HepG2 (cell line): ENCODE measurements around the gene HTN3. TPM values are rescaled to one million over a fixed set of nuclear protein-coding genes. Genes with fewer than 3 reads are reported as not detected.

Experiments
- ATM ChIP-seq: fragments of 450-650 bp; IDR thresholded peaks from 2 replicates; pipeline ENCODE4 v1.7.1; 2017; ENCODE audit warnings: mild to moderate bottlenecking, borderline replicate concordance
- ELF3 ChIP-seq: IDR thresholded peaks from 2 replicates; pipeline ENCODE4 v1.6.1; 2016; ENCODE audit warnings: missing genetic modification reagents, missing compliant biosample characterization
- GATA4 ChIP-seq: sonication (generic); IDR thresholded peaks from 2 replicates; pipeline ENCODE4 v1.6.1; 2016; ENCODE audit warnings: antibody characterized with exemption, low read depth, borderline replicate concordance
- HDAC2 ChIP-seq: sonication (generic); formaldehyde crosslinking; IDR thresholded peaks from 2 replicates; pipeline ENCODE4 v1.4.0; 2020; ENCODE audit warnings: missing genetic modification reagents
- IRF2 ChIP-seq: IDR thresholded peaks from 2 replicates; pipeline ENCODE4 v1.6.1; 2018; ENCODE audit warnings: missing genetic modification reagents, missing compliant biosample characterization
- KAT8 ChIP-seq: IDR thresholded peaks from 2 replicates; pipeline ENCODE4 v1.6.1; 2016; ENCODE audit warnings: missing genetic modification reagents, missing compliant biosample characterization
- KLF16 ChIP-seq, 2 experiments: sonication (generic) in 1 of 2; formaldehyde crosslinking in 1 of 2; IDR thresholded peaks; 2 replicates each; pipeline versions ENCODE4 v1.6.1 to v1.8.0; 2016 to 2023; ENCODE audit warnings: missing genetic modification reagents in 2 of 2, missing compliant biosample characterization in 1 of 2
- MIER2 ChIP-seq: IDR thresholded peaks from 2 replicates; pipeline ENCODE4 v1.6.1; 2016; ENCODE audit warnings: missing biosample characterization, missing genetic modification reagents
- NCOA2 ChIP-seq: sonication (generic); formaldehyde crosslinking; IDR thresholded peaks from 2 replicates; pipeline ENCODE4 v1.8.0; 2022; ENCODE audit warnings: inconsistent platforms
- NFIC ChIP-seq: IDR thresholded peaks from 2 replicates; pipeline ENCODE4 v1.6.1; 2012; ENCODE audit warnings: mild to moderate bottlenecking, low read length, inconsistent platforms
- RARA ChIP-seq: IDR thresholded peaks from 2 replicates; pipeline ENCODE4 v1.6.1; 2016; ENCODE audit warnings: missing genetic modification reagents, missing compliant biosample characterization
- RCOR2 ChIP-seq: IDR thresholded peaks from 2 replicates; pipeline ENCODE4 v1.6.1; 2016; ENCODE audit warnings: missing biosample characterization, missing genetic modification reagents
- SIN3B ChIP-seq: fragments of 150-350 bp; IDR thresholded peaks from 2 replicates; pipeline ENCODE4 v1.6.1; 2014; ENCODE audit warnings: low read length
- TARDBP ChIP-seq: sonication (generic); formaldehyde crosslinking; IDR thresholded peaks from 2 replicates; pipeline ENCODE4 v1.8.0; 2022; ENCODE audit warnings: mild to moderate bottlenecking, missing genetic modification reagents
- TRIM24 ChIP-seq: sonication (generic); formaldehyde crosslinking; IDR thresholded peaks from 2 replicates; pipeline ENCODE4 v1.8.0; 2022; ENCODE audit warnings: mild to moderate bottlenecking, missing genetic modification reagents
- ZFX ChIP-seq: sonication (generic); formaldehyde crosslinking; IDR thresholded peaks from 2 replicates; pipeline ENCODE4 v1.4.0; 2020; ENCODE audit warnings: mild to moderate bottlenecking, low read depth, missing genetic modification reagents, moderate library complexity
- ZNF292 ChIP-seq: sonication (generic); formaldehyde crosslinking; IDR thresholded peaks from 2 replicates; pipeline ENCODE4 v1.8.1; 2022; ENCODE audit warnings: mild to moderate bottlenecking, low read depth, missing genetic modification reagents, borderline replicate concordance
- ZNF331 ChIP-seq: sonication (generic); formaldehyde crosslinking; IDR thresholded peaks from 2 replicates; pipeline ENCODE4 v1.4.0; 2020; ENCODE audit warnings: missing genetic modification reagents
- ZNF337 ChIP-seq: sonication (generic); formaldehyde crosslinking; IDR thresholded peaks from 2 replicates; pipeline ENCODE4 v1.5.1; 2020; ENCODE audit warnings: missing genetic modification reagents, low read depth, mild to moderate bottlenecking, borderline replicate concordance
- ZNF33A ChIP-seq: sonication (generic); formaldehyde crosslinking; IDR thresholded peaks from 2 replicates; pipeline ENCODE4 v1.5.1; 2020; ENCODE audit warnings: missing genetic modification reagents, mild to moderate bottlenecking, moderate library complexity, borderline replicate concordance
- ZNF501 ChIP-seq: sonication (generic); formaldehyde crosslinking; IDR thresholded peaks from 2 replicates; pipeline ENCODE4 v1.5.1; 2020; ENCODE audit warnings: mild to moderate bottlenecking, moderate library complexity, missing genetic modification reagents
- ZSCAN31 ChIP-seq: sonication (generic); formaldehyde crosslinking; IDR thresholded peaks from 2 replicates; pipeline ENCODE4 v1.5.0; 2020; ENCODE audit warnings: low read depth, mild to moderate bottlenecking, missing genetic modification reagents
- polyA plus RNA-seq, 8 experiments: library from polyadenylated mRNA; depleted of rRNA in 3 of 8; stranded (reverse) in 7 of 8; unstranded in 1 of 8; fragments of >200 nt; fragmentation: Illumina TruSeq in 4 of 8; extraction: Trizol in 4 of 8; gene quantifications; 2 replicates each; pipeline versions ENCODE4 v1.2.1 to v1.2.3, GENCODE V29; 2011 to 2016; ENCODE audit warnings: low read depth in 4 of 8, missing spikeins in 1 of 8, mixed read lengths in 1 of 8; ENCODE audit not compliant: insufficient read depth in 1 of 8
- total RNA-seq, 5 experiments: library from RNA; depleted of rRNA; stranded (reverse); fragments of >200 nt; fragmentation: Illumina TruSeq; extraction: Trizol; gene quantifications; 2 replicates each; pipeline ENCODE4 v1.2.3, GENCODE V29; 2016; ENCODE audit warnings: low read depth in 1 of 5
- TF ChIP-seq, protein P1 (sequence below): sonication (generic); formaldehyde crosslinking; IDR thresholded peaks from 2 replicates; pipeline ENCODE4 v1.9.0; 2021; ENCODE audit warnings: mild to moderate bottlenecking, missing genetic modification reagents
- TF ChIP-seq, protein P2 (sequence below): sonication (generic); formaldehyde crosslinking; IDR thresholded peaks from 2 replicates; pipeline ENCODE4 v1.4.0; 2020; ENCODE audit warnings: mild to moderate bottlenecking, low read depth, missing genetic modification reagents

HTN3 gene
- total and polyA plus RNA-seq, 2 of the 13 experiments (the other 11 are each of a cell fraction or from before 2014, with no cell fraction given) = not detected

DNA sequence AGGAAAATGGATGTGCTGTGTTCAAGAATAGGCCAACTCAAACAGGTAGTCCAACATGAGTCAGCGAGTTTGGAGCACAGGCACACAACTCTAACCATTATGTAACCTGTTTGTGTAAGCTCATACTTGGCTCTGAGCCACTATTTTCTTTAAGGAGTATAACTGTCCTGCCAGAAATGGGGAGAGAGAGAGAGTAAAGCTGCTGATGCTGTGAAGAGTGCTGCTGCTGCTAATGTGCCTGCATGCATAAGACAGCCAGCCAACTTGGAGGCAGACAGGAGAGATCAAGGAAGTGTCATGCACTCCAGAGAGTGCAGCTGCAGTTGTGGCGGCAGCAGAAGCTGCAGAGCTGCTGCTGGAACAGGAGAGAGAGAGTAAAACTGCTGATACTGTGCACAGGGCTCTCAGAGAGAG, 44.2 kb upstream of the HTN3 start (continued):
- TF ChIP-seq ZNF292 (peak; percentile 90; the same call in 1 of the 2 replicates), NCOA2 (CRISPR knock-in tag) (peak; percentile 57; the same call in 1 of the 2 replicates), ZNF331 (CRISPR knock-in tag) (peak; percentile 61; the same call in 1 of the 2 replicates), SIN3B (no peak), IRF2 (CRISPR knock-in tag) (peak; percentile 65; the same call in 1 of the 2 replicates), TRIM24 (CRISPR knock-in tag) (peak; percentile 69), ZNF33A (CRISPR knock-in tag) (no peak), ATM (no peak; the same call in 1 of the 2 replicates), RARA (0 out of 2 replicates have a peak, but pooled peaks have one; percentile 48), ZNF501 (CRISPR knock-in tag) (no peak), ELF3 (peak; percentile 53; the same call in 1 of the 2 replicates), RCOR2 (CRISPR knock-in tag) (peak; percentile 35; the same call in 1 of the 2 replicates), ZSCAN31 (peak; percentile 82; the same call in 1 of the 2 replicates), GATA4 (no peak), ZNF337 (CRISPR knock-in tag) (no peak), NFIC (peak; percentile 84), KLF16 (CRISPR knock-in tag; IDR thresholded peaks at IDR 0.05) (peak in 1 of 2 experiments; percentile 43; a peak in 1 of 4 replicates), HDAC2 (CRISPR knock-in tag) (peak; percentile 38; the same call in 1 of the 2 replicates), KAT8 (CRISPR knock-in tag) (peak; percentile 46; the same call in 1 of the 2 replicates), MIER2 (CRISPR knock-in tag) (0 out of 2 replicates have a peak, but pooled peaks have one; percentile 16), ZFX (peak; percentile 34; the same call in 1 of the 2 replicates), TARDBP (CRISPR knock-in tag) (peak; percentile 56; the same call in 1 of the 2 replicates)
- TF ChIP-seq, protein P1, sequence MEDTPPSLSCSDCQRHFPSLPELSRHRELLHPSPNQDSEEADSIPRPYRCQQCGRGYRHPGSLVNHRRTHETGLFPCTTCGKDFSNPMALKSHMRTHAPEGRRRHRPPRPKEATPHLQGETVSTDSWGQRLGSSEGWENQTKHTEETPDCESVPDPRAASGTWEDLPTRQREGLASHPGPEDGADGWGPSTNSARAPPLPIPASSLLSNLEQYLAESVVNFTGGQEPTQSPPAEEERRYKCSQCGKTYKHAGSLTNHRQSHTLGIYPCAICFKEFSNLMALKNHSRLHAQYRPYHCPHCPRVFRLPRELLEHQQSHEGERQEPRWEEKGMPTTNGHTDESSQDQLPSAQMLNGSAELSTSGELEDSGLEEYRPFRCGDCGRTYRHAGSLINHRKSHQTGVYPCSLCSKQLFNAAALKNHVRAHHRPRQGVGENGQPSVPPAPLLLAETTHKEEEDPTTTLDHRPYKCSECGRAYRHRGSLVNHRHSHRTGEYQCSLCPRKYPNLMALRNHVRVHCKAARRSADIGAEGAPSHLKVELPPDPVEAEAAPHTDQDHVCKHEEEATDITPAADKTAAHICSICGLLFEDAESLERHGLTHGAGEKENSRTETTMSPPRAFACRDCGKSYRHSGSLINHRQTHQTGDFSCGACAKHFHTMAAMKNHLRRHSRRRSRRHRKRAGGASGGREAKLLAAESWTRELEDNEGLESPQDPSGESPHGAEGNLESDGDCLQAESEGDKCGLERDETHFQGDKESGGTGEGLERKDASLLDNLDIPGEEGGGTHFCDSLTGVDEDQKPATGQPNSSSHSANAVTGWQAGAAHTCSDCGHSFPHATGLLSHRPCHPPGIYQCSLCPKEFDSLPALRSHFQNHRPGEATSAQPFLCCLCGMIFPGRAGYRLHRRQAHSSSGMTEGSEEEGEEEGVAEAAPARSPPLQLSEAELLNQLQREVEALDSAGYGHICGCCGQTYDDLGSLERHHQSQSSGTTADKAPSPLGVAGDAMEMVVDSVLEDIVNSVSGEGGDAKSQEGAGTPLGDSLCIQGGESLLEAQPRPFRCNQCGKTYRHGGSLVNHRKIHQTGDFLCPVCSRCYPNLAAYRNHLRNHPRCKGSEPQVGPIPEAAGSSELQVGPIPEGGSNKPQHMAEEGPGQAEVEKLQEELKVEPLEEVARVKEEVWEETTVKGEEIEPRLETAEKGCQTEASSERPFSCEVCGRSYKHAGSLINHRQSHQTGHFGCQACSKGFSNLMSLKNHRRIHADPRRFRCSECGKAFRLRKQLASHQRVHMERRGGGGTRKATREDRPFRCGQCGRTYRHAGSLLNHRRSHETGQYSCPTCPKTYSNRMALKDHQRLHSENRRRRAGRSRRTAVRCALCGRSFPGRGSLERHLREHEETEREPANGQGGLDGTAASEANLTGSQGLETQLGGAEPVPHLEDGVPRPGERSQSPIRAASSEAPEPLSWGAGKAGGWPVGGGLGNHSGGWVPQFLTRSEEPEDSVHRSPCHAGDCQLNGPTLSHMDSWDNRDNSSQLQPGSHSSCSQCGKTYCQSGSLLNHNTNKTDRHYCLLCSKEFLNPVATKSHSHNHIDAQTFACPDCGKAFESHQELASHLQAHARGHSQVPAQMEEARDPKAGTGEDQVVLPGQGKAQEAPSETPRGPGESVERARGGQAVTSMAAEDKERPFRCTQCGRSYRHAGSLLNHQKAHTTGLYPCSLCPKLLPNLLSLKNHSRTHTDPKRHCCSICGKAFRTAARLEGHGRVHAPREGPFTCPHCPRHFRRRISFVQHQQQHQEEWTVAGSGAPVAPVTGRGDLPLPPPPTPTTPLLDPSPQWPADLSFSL (CRISPR knock-in tag) = peak; percentile 75
- TF ChIP-seq, protein P2, sequence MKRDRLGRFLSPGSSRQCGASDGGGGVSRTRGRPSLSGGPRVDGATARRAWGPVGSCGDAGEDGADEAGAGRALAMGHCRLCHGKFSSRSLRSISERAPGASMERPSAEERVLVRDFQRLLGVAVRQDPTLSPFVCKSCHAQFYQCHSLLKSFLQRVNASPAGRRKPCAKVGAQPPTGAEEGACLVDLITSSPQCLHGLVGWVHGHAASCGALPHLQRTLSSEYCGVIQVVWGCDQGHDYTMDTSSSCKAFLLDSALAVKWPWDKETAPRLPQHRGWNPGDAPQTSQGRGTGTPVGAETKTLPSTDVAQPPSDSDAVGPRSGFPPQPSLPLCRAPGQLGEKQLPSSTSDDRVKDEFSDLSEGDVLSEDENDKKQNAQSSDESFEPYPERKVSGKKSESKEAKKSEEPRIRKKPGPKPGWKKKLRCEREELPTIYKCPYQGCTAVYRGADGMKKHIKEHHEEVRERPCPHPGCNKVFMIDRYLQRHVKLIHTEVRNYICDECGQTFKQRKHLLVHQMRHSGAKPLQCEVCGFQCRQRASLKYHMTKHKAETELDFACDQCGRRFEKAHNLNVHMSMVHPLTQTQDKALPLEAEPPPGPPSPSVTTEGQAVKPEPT (CRISPR knock-in tag) = no peak
